Ishikawa (cell line): ENCODE results near the gene FAAP20.

Experiments used
- CEBPB ChIP-seq: IDR thresholded peaks from 2 replicates; pipeline ENCODE4 v1.6.1; 2012
- CREB1 ChIP-seq: IDR thresholded peaks from 2 replicates; pipeline ENCODE4 v1.6.1; 2012; ENCODE audit warnings: low read depth
- EP300 ChIP-seq: IDR thresholded peaks from 2 replicates; pipeline ENCODE4 v1.6.1; 2012; ENCODE audit warnings: borderline replicate concordance
- FOXM1 ChIP-seq: IDR thresholded peaks from 2 replicates; pipeline ENCODE4 v1.6.1; 2012; ENCODE audit warnings: low read depth, borderline replicate concordance
- MAX ChIP-seq: IDR thresholded peaks from 2 replicates; pipeline ENCODE4 v1.6.1; 2012
- NFIC ChIP-seq: IDR thresholded peaks from 2 replicates; pipeline ENCODE4 v1.6.1; 2012
- RAD21 ChIP-seq: IDR thresholded peaks from 2 replicates; pipeline ENCODE4 v1.6.1; 2012; ENCODE audit warnings: low read depth
- USF1 ChIP-seq: IDR thresholded peaks from 2 replicates; pipeline ENCODE4 v1.6.1; 2012
- YY1 ChIP-seq: IDR thresholded peaks from 2 replicates; pipeline ENCODE4 v1.6.1; 2012; ENCODE audit warnings: low read depth
- ZBTB7A ChIP-seq: IDR thresholded peaks from 2 replicates; pipeline ENCODE4 v1.6.1; 2012; ENCODE audit warnings: low read depth

GRCh38 chr1:2178875-2179274, 15.7 kb downstream of the FAAP20 start:
- TF ChIP-seq EP300 (no peak), MAX (no peak), CEBPB (no peak), USF1 (no peak), CREB1 (no peak), ZBTB7A (no peak), RAD21 (no peak), NFIC (no peak), YY1 (no peak), FOXM1 (no peak)
